ENCODE results near the gene ENOX2.

Gene ENOX2

GRCh38 chrX:130705591-130705990 is 197.4 kb downstream of the ENOX2 start:
- DNase-seq (ENCODE audit: insufficient read length) (no peak), FAIRE-seq (no peak)
- TF ChIP-seq POLR2A (IDR thresholded peaks at IDR 0.05; ENCODE audit: low read depth, low read length) (no peak), TAF1 (IDR thresholded peaks at IDR 0.05; ENCODE audit: borderline replicate concordance, low read depth, low read length) (no peak), POLR2AphosphoS5 (IDR thresholded peaks at IDR 0.05; ENCODE audit: low read depth, low read length) (no peak)

GRCh38 chrX:130704053-130705038 is 198.7 kb downstream of the ENOX2 start:
- FAIRE-seq (peak; percentile 27), DNase-seq (ENCODE audit: insufficient read length) (no peak)
- no peak for TF ChIP-seq TAF1 (IDR thresholded peaks at IDR 0.05; ENCODE audit: borderline replicate concordance, low read depth, low read length)
- TF ChIP-seq POLR2A (IDR thresholded peaks at IDR 0.05; ENCODE audit: low read depth, low read length) = no peak

GRCh38 chrX:130702867-130703707 is 199.9 kb downstream of the ENOX2 start:
- no peak for TF ChIP-seq POLR2A (IDR thresholded peaks at IDR 0.05; ENCODE audit: low read depth, low read length)
- TF ChIP-seq TAF1 (IDR thresholded peaks at IDR 0.05; ENCODE audit: borderline replicate concordance, low read depth, low read length) = no peak
- TF ChIP-seq POLR2AphosphoS5 (IDR thresholded peaks at IDR 0.05; ENCODE audit: low read depth, low read length) = no peak
- DNase-seq (ENCODE audit: insufficient read length) (no peak), FAIRE-seq (no peak)

- no peak for DNase-seq (ENCODE audit: insufficient read length)
- no peak for TF ChIP-seq POLR2AphosphoS5 (IDR thresholded peaks at IDR 0.05; ENCODE audit: low read depth, low read length)
- no peak for TF ChIP-seq POLR2A (IDR thresholded peaks at IDR 0.05; ENCODE audit: low read depth, low read length)
- TF ChIP-seq TAF1 (IDR thresholded peaks at IDR 0.05; ENCODE audit: borderline replicate concordance, low read depth, low read length) = no peak
- no peak for FAIRE-seq
These were observed 202.4 kb downstream of the ENOX2 start for GRCh38 chrX:130700629-130701028.

- no peak for TF ChIP-seq TAF1 (IDR thresholded peaks at IDR 0.05; ENCODE audit: borderline replicate concordance, low read depth, low read length)
- no peak for TF ChIP-seq POLR2A (IDR thresholded peaks at IDR 0.05; ENCODE audit: low read depth, low read length)
- no peak for TF ChIP-seq POLR2AphosphoS5 (IDR thresholded peaks at IDR 0.05; ENCODE audit: low read depth, low read length)
- no peak for FAIRE-seq
- DNase-seq (ENCODE audit: insufficient read length) = no peak
These were observed 203.4 kb downstream of the ENOX2 start for GRCh38 chrX:130699618-130700017.

- TF ChIP-seq POLR2AphosphoS5 (IDR thresholded peaks at IDR 0.05; ENCODE audit: low read depth, low read length) (no peak), POLR2A (IDR thresholded peaks at IDR 0.05; ENCODE audit: low read depth, low read length) (no peak), TAF1 (IDR thresholded peaks at IDR 0.05; ENCODE audit: borderline replicate concordance, low read depth, low read length) (no peak)
- FAIRE-seq = no peak
- DNase-seq (ENCODE audit: insufficient read length) = no peak
These were observed 206.5 kb downstream of the ENOX2 start for GRCh38 chrX:130696542-130696941.

- no peak for FAIRE-seq
These were observed 207.1 kb downstream of the ENOX2 start for GRCh38 chrX:130695931-130696330.

GRCh38 chrX:130694983-130695382 is 208.0 kb downstream of the ENOX2 start:
- DNase-seq (ENCODE audit: insufficient read length) (no peak), FAIRE-seq (no peak)
- TF ChIP-seq POLR2A (IDR thresholded peaks at IDR 0.05; ENCODE audit: low read depth, low read length) = no peak
- no peak for TF ChIP-seq POLR2AphosphoS5 (IDR thresholded peaks at IDR 0.05; ENCODE audit: low read depth, low read length)
- TF ChIP-seq TAF1 (IDR thresholded peaks at IDR 0.05; ENCODE audit: borderline replicate concordance, low read depth, low read length) = no peak

More at GRCh38 chrX:130695931-130696330, 207.1 kb downstream of the ENOX2 start:
- no peak for TF ChIP-seq TAF1 (IDR thresholded peaks at IDR 0.05; ENCODE audit: borderline replicate concordance, low read depth, low read length)
- no peak for TF ChIP-seq POLR2AphosphoS5 (IDR thresholded peaks at IDR 0.05; ENCODE audit: low read depth, low read length)
- TF ChIP-seq POLR2A (IDR thresholded peaks at IDR 0.05; ENCODE audit: low read depth, low read length) = no peak
- DNase-seq (ENCODE audit: insufficient read length) = no peak

GRCh38 chrX:130691576-130691975 is 211.4 kb downstream of the ENOX2 start:
- DNase-seq (ENCODE audit: insufficient read length) (no peak), FAIRE-seq (peak; percentile 5)
- TF ChIP-seq POLR2A (IDR thresholded peaks at IDR 0.05; ENCODE audit: low read depth, low read length) = no peak
- TF ChIP-seq TAF1 (IDR thresholded peaks at IDR 0.05; ENCODE audit: borderline replicate concordance, low read depth, low read length) = no peak
- TF ChIP-seq POLR2AphosphoS5 (IDR thresholded peaks at IDR 0.05; ENCODE audit: low read depth, low read length) = no peak

GRCh38 chrX:130688360-130688759 is 214.6 kb downstream of the ENOX2 start:
- no peak for TF ChIP-seq TAF1 (IDR thresholded peaks at IDR 0.05; ENCODE audit: borderline replicate concordance, low read depth, low read length)
- no peak for TF ChIP-seq POLR2AphosphoS5 (IDR thresholded peaks at IDR 0.05; ENCODE audit: low read depth, low read length)
- TF ChIP-seq POLR2A (IDR thresholded peaks at IDR 0.05; ENCODE audit: low read depth, low read length) = no peak
- no peak for DNase-seq (ENCODE audit: insufficient read length)
- no peak for FAIRE-seq

GRCh38 chrX:130682990-130683389 is 220.0 kb downstream of the ENOX2 start:
- TF ChIP-seq POLR2A (IDR thresholded peaks at IDR 0.05; ENCODE audit: low read depth, low read length) (no peak), POLR2AphosphoS5 (IDR thresholded peaks at IDR 0.05; ENCODE audit: low read depth, low read length) (no peak), TAF1 (IDR thresholded peaks at IDR 0.05; ENCODE audit: borderline replicate concordance, low read depth, low read length) (no peak)
- DNase-seq (ENCODE audit: insufficient read length) = no peak
- FAIRE-seq = no peak
